ENCODE data around the gene CTXN1. TPM values are rescaled to one million over a fixed set of nuclear protein-coding genes. Genes with fewer than 3 reads are reported as not detected.

The CTXN1 gene
- total and polyA plus RNA-seq, 8 donors, result 4.2 to 13.3 (median 8.6) TPM

DNA sequence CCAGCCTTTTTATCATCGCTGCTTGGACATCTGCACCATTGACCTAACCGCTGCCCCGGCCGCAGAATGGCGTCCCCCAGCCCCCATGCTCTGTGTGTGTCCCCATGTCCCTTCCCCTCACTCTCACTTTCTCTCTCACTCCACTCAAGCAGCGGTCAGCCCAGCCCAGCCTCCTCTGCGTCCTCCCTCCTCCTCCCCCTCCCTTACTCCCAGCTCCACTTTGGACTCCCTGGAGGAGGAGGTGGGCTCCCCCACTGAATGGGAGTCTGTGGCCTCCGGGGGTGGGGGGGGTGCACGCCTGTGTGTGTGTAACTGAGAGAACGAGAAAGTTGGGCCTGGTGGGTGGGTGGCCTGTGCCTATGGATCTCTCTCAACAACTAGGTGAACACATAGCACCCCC is 20.1 kb downstream of the CTXN1 start:
- Histone ChIP-seq H3K27ac (no peak overlapping the region), H3K4me1 (peaks cover 17 to 53% of the 10 kb centered on the region in 2 donors), H3K27me3 (no peaks in the 10 kb centered on the region), H3K9me3 (no peaks in the 10 kb centered on the region), H3K4me3 (no peak overlapping the region), H3K36me3 (peaks cover 0 to 40% of the 10 kb centered on the region in 2 donors)
- intact Hi-C loops (cut with DNase I), result no loop called here
- no peak for TF ChIP-seq CTCF (IDR thresholded peaks at IDR 0.05)
- no peak for DNase-seq
- ATAC-seq, result no peak

- no peaks in the 10 kb centered on the region for H3K9me3 ChIP-seq
- intact Hi-C loops (cut with DNase I), result no loop called here
Observed at GRCh38 chr19:7905268-7905667, 20.7 kb downstream of the CTXN1 start.

GRCh38 chr19:7904074-7905020 is 21.6 kb downstream of the CTXN1 start:
- H3K9me3 ChIP-seq, result no peaks in the 10 kb centered on the region
- H3K4me1 ChIP-seq, result peaks cover 17 to 53% of the 10 kb centered on the region in 2 donors
- ATAC-seq (peak; percentile 53), DNase-seq (peak in 2 of 4 donors; percentile 67 to 90)
- H3K27ac ChIP-seq, result peak overlapping the region; percentile 83 to 88
- peak overlapping the region; percentile 74 to 87 for H3K4me3 ChIP-seq
- no peak for TF ChIP-seq CTCF (IDR thresholded peaks at IDR 0.05)
- H3K27me3 ChIP-seq, result peaks cover 0 to 5% of the 10 kb centered on the region in 2 donors
- peaks cover 0 to 25% of the 10 kb centered on the region in 2 donors for H3K36me3 ChIP-seq
- intact Hi-C loops (cut with DNase I), result no loop called here

More at GRCh38 chr19:7905268-7905667, 20.7 kb downstream of the CTXN1 start:
- peaks cover 17 to 53% of the 10 kb centered on the region in 2 donors for H3K4me1 ChIP-seq
- no peaks in the 10 kb centered on the region for H3K27me3 ChIP-seq
- ATAC-seq (no peak), DNase-seq (peak in 1 of 4 donors; percentile 77)
- H3K36me3 ChIP-seq, result peaks cover 0 to 34% of the 10 kb centered on the region in 2 donors
- H3K4me3 ChIP-seq, result peak overlapping the region in 1 of 2 donors; percentile 87
- no peak overlapping the region for H3K27ac ChIP-seq
- TF ChIP-seq CTCF (IDR thresholded peaks at IDR 0.05), result no peak

DNA sequence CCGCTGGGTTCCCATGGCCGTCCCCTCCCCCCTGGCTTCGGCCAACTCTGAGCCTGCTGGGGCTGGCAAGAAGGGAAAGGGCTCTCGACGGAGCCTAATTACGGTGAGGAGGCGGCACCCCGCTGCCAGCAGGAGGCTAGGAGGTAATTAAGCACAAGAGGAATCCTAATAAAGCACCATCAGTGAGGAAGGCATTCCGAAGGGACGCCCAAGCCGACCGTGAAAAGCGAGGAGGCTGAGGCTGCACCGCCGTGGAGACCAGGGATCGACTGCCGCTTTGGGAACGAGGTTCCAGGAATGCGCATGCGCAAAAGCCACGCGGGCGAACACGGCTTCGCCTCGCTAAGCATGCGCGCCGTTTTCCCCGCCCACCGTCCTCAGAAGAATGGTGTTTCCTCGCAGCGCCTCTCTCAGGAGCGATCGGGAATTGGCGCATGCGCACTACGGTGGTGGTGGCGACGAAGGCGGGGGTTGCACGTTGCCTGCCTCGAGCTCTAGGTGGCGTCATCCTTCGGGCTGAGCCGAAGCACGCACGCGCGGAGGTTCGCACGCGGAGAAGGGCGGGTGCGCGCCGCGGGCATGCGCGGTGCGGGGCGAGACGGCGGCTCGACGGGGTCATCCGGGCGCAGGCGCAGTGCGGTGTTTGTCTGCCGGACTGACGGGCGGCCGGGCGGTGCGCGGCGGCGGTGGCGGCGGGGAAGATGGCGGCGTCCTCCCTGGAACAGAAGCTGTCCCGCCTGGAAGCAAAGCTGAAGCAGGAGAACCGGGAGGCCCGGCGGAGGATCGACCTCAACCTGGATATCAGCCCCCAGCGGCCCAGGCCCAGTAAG is 22.5 kb downstream of the CTXN1 start, which contains the start of gene MAP2K7:
TSS of gene MAP2K7 (plus strand) at position 634 of the 830 bp plus-strand sequence. CDS start at position 702, 68 bp downstream.
- peak; percentile 37 to 38 for TF ChIP-seq CTCF (IDR thresholded peaks at IDR 0.05)
- Histone ChIP-seq H3K4me3 (peak within 1 kb of the TSS; percentile 74 to 87), H3K4me1 (peaks cover 17 to 53% of the 10 kb centered on the region in 2 donors), H3K27me3 (peaks cover 0 to 5% of the 10 kb centered on the region in 2 donors), H3K27ac (peak within 1 kb of the TSS; percentile 85 to 88), H3K9me3 (no peaks in the 10 kb centered on the region), H3K36me3 (peaks cover 0 to 17% of the 10 kb centered on the region in 2 donors)
- DNase-seq, result peak; percentile 100
- intact Hi-C loops (cut with DNase I), result no loop called here
- ATAC-seq, result peak; percentile 89

Measured in left lung (tissue), 10 donors.